ENCODE data around the gene PTTG1.
A peak's percentile ranks its signal among the peaks of the same experiment; 100 is the strongest.

Gene PTTG1

GRCh38 chr5:160421625-160422258 is at the start of gene PTTG1:
Gene PTTG1 (plus strand): TSS chr5:160421855. CDS start chr5:160422313, 458 bp downstream.
- Histone ChIP-seq H3K27ac (peak within 1 kb of the TSS; percentile 22; the same call in 1 of the 2 replicates), H3K79me2 (ENCODE audit: insufficient read depth, low read depth) (peaks cover 17% of the 10 kb centered on the region), H4K20me1 (ENCODE audit: insufficient read depth) (no peaks in the 10 kb centered on the region), H3K27me3 (ENCODE audit: insufficient read depth, low read depth) (no peaks in the 10 kb centered on the region), H3K9ac (peak within 1 kb of the TSS; percentile 44; the same call in 1 of the 2 replicates), H3K4me1 (ENCODE audit: low read depth, poor library complexity, severe bottlenecking) (peaks cover 43% of the 10 kb centered on the region), H3K4me2 (peak within 1 kb of the TSS; percentile 96), H2AFZ (ENCODE audit: low read depth) (peak within 1 kb of the TSS; percentile 64), H3K36me3 (ENCODE audit: insufficient read depth) (no peaks in the 10 kb centered on the region; the same call in 1 of the 2 replicates), H3K4me3 (IDR thresholded peaks at IDR 0.05; ENCODE audit: insufficient read depth, low read depth, low read length) (no peak within 1 kb of the TSS)
- no peak for TF ChIP-seq CTCF (conservative IDR thresholded peaks at IDR 0.05; ENCODE audit: low read depth, low read length)

- Histone ChIP-seq H3K79me2 (ENCODE audit: insufficient read depth, low read depth) (no peaks in the 10 kb centered on the region), H3K4me1 (ENCODE audit: low read depth, poor library complexity, severe bottlenecking) (no peaks in the 10 kb centered on the region), H3K27ac (no peak overlapping the region), H2AFZ (ENCODE audit: low read depth) (no peak overlapping the region), H3K36me3 (ENCODE audit: insufficient read depth) (no peaks in the 10 kb centered on the region), H3K4me2 (no peak overlapping the region), H3K4me3 (IDR thresholded peaks at IDR 0.05; ENCODE audit: insufficient read depth, low read depth, low read length) (no peak overlapping the region), H4K20me1 (ENCODE audit: insufficient read depth) (no peaks in the 10 kb centered on the region), H3K9ac (no peak overlapping the region), H3K27me3 (ENCODE audit: insufficient read depth, low read depth) (no peaks in the 10 kb centered on the region)
- TF ChIP-seq CTCF (conservative IDR thresholded peaks at IDR 0.05; ENCODE audit: low read depth, low read length) = no peak
Measured at GRCh38 chr5:160375166-160375565, 46.5 kb upstream of the PTTG1 start.

- no peak overlapping the region for H3K27ac ChIP-seq
- H3K4me1 ChIP-seq (ENCODE audit: low read depth, poor library complexity, severe bottlenecking) = no peaks in the 10 kb centered on the region
- no peak for TF ChIP-seq CTCF (conservative IDR thresholded peaks at IDR 0.05; ENCODE audit: low read depth, low read length)
- H2AFZ ChIP-seq (ENCODE audit: low read depth) = no peak overlapping the region
- no peak overlapping the region for H3K9ac ChIP-seq
- H3K79me2 ChIP-seq (ENCODE audit: insufficient read depth, low read depth) = no peaks in the 10 kb centered on the region
- no peak overlapping the region for H3K4me2 ChIP-seq
- no peak overlapping the region for H3K4me3 ChIP-seq (IDR thresholded peaks at IDR 0.05; ENCODE audit: insufficient read depth, low read depth, low read length)
- no peaks in the 10 kb centered on the region for H3K36me3 ChIP-seq (ENCODE audit: insufficient read depth)
- no peaks in the 10 kb centered on the region for H4K20me1 ChIP-seq (ENCODE audit: insufficient read depth)
- no peaks in the 10 kb centered on the region for H3K27me3 ChIP-seq (ENCODE audit: insufficient read depth, low read depth)
Measured at GRCh38 chr5:160375701-160376100, 46.0 kb upstream of the PTTG1 start.

GRCh38 chr5:160376416-160376815 is 45.2 kb upstream of the PTTG1 start:
- H3K9ac ChIP-seq = no peak overlapping the region
- no peak overlapping the region for H3K4me3 ChIP-seq (IDR thresholded peaks at IDR 0.05; ENCODE audit: insufficient read depth, low read depth, low read length)
- H3K36me3 ChIP-seq (ENCODE audit: insufficient read depth) = no peaks in the 10 kb centered on the region
- no peaks in the 10 kb centered on the region for H3K4me1 ChIP-seq (ENCODE audit: low read depth, poor library complexity, severe bottlenecking)
- H3K27ac ChIP-seq = no peak overlapping the region
- no peak overlapping the region for H3K4me2 ChIP-seq
- H3K79me2 ChIP-seq (ENCODE audit: insufficient read depth, low read depth) = no peaks in the 10 kb centered on the region
- H4K20me1 ChIP-seq (ENCODE audit: insufficient read depth) = no peaks in the 10 kb centered on the region
- H3K27me3 ChIP-seq (ENCODE audit: insufficient read depth, low read depth) = no peaks in the 10 kb centered on the region
- no peak for TF ChIP-seq CTCF (conservative IDR thresholded peaks at IDR 0.05; ENCODE audit: low read depth, low read length)
- H2AFZ ChIP-seq (ENCODE audit: low read depth) = no peak overlapping the region

All from KMS-11 (cell line).